PC-3 (cell line): ENCODE measurements around the gene MUCL1.
A peak's percentile ranks its signal among the peaks of the same experiment; 100 is the strongest.

ENCODE experiments used
- CTCF ChIP-seq: fragments of 300-600 bp; sonication (generic); conservative IDR thresholded peaks from 2 replicates; pipeline ENCODE4 v1.5.1; 2017; ENCODE audit warnings: antibody characterized with exemption, low read depth, mild to moderate bottlenecking, low read length
- EZH2 ChIP-seq: fragments of 300-600 bp; sonication (generic); IDR thresholded peaks from one replicate; pipeline ENCODE4 v1.6.1; 2017; ENCODE audit warnings: antibody characterized with exemption, mild to moderate bottlenecking, low read length; ENCODE audit not compliant: unreplicated experiment
- EZH2phosphoT487 ChIP-seq: fragments of 300-600 bp; sonication (generic); IDR thresholded peaks from 2 replicates; pipeline ENCODE4 v1.6.1; 2018; ENCODE audit warnings: mild to moderate bottlenecking, antibody characterized with exemption, low read length, borderline replicate concordance

- TF ChIP-seq CTCF, result peak; percentile 6; the same call in 1 of the 2 replicates
- no peak for TF ChIP-seq EZH2
- TF ChIP-seq EZH2phosphoT487, result no peak
Measured at GRCh38 chr12:54824402-54824801, 29.9 kb upstream of the MUCL1 start.
